Vagina (tissue), 2 donors: ENCODE data around the gene UBR4. TPM values are rescaled to one million over a fixed set of nuclear protein-coding genes. Genes with fewer than 3 reads are reported as not detected.

Source experiments
- DNase-seq, 2 donors: peaks; one replicate each; pipeline ENCODE4 v3.0.0-alpha.2; 2017; ENCODE audit errors: extremely low spot score in 2 of 2
- H3K27ac ChIP-seq: fragments of 200-600 bp; sonication (generic); one replicate; pipeline ENCODE4 v1.5.1; 2019
- H3K27me3 ChIP-seq: fragments of 200-600 bp; sonication (generic); one replicate; pipeline ENCODE4 v1.5.1; 2019
- H3K36me3 ChIP-seq, 2 donors: fragments of 200-600 bp; sonication (generic); one replicate each; pipeline ENCODE4 v1.5.1; 2017 to 2019
- H3K4me1 ChIP-seq: fragments of 200-600 bp; sonication (generic); one replicate; pipeline ENCODE4 v1.5.1; 2019
- H3K4me3 ChIP-seq, 2 donors: fragments of 200-600 bp; sonication (generic); 1 replicate in 1 of 2; 2 replicates in 1 of 2; pipeline ENCODE4 v1.5.1; 2016 to 2019
- H3K9me3 ChIP-seq: fragments of 200-600 bp; sonication (generic); one replicate; pipeline ENCODE4 v1.5.1; 2019
- POLR2A ChIP-seq, 2 donors: fragments of 450-650 bp; IDR thresholded peaks; one replicate each; pipeline ENCODE4 v1.6.1; 2017; ENCODE audit warnings: antibody characterized with exemption in 2 of 2, mild to moderate bottlenecking in 2 of 2, moderate library complexity in 2 of 2
- POLR2AphosphoS5 ChIP-seq, 2 donors: sonication (generic); formaldehyde crosslinking; IDR thresholded peaks; one replicate each; pipeline ENCODE4 v1.9.0; 2017; ENCODE audit warnings: antibody characterized with exemption in 2 of 2, mild to moderate bottlenecking in 2 of 2, low read depth in 1 of 2; ENCODE audit not compliant: insufficient read depth in 1 of 2
- intact Hi-C: fragments of 100-400 bp; cut with DNase I; formaldehyde crosslinking; loops from one replicate; pipeline ENCODE4 v1.15.1; 2023
- total RNA-seq: library from RNA; depleted of rRNA; stranded (reverse); fragments of >200 nt; gene quantifications from one replicate; pipeline ENCODE4 v1.2.3, GENCODE V29; 2016
- TF ChIP-seq, protein P1 (sequence below), 3 experiments: fragments of 450-650 bp in 2 of 3; fragments of 200-600 bp in 1 of 3; sonication (generic) in 1 of 3; IDR thresholded peaks; one replicate each; pipeline ENCODE4 v1.5.1; 2017 to 2019; ENCODE audit warnings: antibody characterized with exemption in 3 of 3, mild to moderate bottlenecking in 2 of 3, moderate library complexity in 2 of 3

The UBR4 gene
- total RNA-seq, 1 donor from 2014 or later, result 157 TPM

DNA sequence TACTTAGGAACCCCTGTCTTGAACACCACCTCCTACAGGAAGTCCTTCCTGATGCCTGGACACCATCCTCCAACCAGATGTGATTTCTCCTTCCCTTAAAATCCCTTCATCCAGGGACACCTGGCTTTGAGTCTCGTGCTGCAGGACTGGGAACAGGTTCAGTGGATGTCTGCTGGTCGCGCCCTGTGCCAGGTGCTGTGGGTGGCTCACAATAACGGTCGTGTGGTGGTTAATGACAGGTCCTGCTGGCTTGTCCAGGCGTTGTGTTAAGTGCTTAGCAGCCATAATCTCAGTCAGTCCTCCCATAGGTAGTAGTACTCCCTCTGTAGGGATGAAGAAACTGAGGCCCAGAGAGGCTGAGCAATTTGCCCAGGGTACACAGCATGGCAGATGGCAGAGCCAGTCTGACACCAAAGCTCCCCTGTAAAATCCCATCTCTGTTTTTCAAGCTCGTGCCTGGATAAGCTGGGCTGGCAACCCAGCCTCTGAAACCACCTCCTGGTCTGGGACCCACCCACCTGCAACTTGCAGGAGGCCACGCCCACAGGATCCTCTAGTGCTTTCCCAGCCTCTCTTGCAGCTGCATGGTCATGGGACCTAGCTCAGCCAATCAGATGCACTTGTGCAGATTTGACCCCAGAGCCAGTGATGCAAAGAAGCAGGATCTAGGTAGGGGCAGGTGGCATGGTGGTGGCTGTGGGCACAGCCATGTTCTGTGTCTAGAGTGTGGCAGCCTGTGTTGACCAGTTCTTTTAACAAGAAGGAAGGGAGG is 147.6 kb downstream of the UBR4 start:
- Histone ChIP-seq H3K27ac (no peak overlapping the region), H3K4me1 (peaks cover 20% of the 10 kb centered on the region), H3K9me3 (no peaks in the 10 kb centered on the region), H3K4me3 (no peak overlapping the region), H3K36me3 (no peaks in the 10 kb centered on the region), H3K27me3 (no peaks in the 10 kb centered on the region)
- TF ChIP-seq, protein P1, sequence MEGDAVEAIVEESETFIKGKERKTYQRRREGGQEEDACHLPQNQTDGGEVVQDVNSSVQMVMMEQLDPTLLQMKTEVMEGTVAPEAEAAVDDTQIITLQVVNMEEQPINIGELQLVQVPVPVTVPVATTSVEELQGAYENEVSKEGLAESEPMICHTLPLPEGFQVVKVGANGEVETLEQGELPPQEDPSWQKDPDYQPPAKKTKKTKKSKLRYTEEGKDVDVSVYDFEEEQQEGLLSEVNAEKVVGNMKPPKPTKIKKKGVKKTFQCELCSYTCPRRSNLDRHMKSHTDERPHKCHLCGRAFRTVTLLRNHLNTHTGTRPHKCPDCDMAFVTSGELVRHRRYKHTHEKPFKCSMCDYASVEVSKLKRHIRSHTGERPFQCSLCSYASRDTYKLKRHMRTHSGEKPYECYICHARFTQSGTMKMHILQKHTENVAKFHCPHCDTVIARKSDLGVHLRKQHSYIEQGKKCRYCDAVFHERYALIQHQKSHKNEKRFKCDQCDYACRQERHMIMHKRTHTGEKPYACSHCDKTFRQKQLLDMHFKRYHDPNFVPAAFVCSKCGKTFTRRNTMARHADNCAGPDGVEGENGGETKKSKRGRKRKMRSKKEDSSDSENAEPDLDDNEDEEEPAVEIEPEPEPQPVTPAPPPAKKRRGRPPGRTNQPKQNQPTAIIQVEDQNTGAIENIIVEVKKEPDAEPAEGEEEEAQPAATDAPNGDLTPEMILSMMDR (IDR thresholded peaks at IDR 0.05), result no peak
- TF ChIP-seq POLR2AphosphoS5 (IDR thresholded peaks at IDR 0.05; ENCODE audit: insufficient read depth in 1 of 2, low read depth in 1 of 2) (no peak), POLR2A (IDR thresholded peaks at IDR 0.05) (no peak)
- no peak for DNase-seq
- intact Hi-C loops, result no loop called here

GRCh38 chr1:19061798-19062197 is 148.3 kb downstream of the UBR4 start:
- Histone ChIP-seq H3K4me3 (no peak overlapping the region), H3K4me1 (peaks cover 20% of the 10 kb centered on the region), H3K27me3 (no peaks in the 10 kb centered on the region), H3K36me3 (no peaks in the 10 kb centered on the region), H3K9me3 (no peaks in the 10 kb centered on the region), H3K27ac (no peak overlapping the region)
- intact Hi-C loops, result no loop called here
- DNase-seq, result no peak
- no peak for TF ChIP-seq POLR2A (IDR thresholded peaks at IDR 0.05)
- TF ChIP-seq POLR2AphosphoS5 (IDR thresholded peaks at IDR 0.05; ENCODE audit: insufficient read depth in 1 of 2, low read depth in 1 of 2), result no peak
- TF ChIP-seq, protein P1 (IDR thresholded peaks at IDR 0.05), result no peak

GRCh38 chr1:19061343-19061742 is 148.7 kb downstream of the UBR4 start:
- Histone ChIP-seq H3K9me3 (no peaks in the 10 kb centered on the region), H3K27me3 (no peaks in the 10 kb centered on the region), H3K4me3 (no peak overlapping the region), H3K27ac (no peak overlapping the region), H3K36me3 (no peaks in the 10 kb centered on the region), H3K4me1 (peaks cover 18% of the 10 kb centered on the region)
- DNase-seq, result no peak
- TF ChIP-seq POLR2AphosphoS5 (IDR thresholded peaks at IDR 0.05; ENCODE audit: insufficient read depth in 1 of 2, low read depth in 1 of 2), result no peak
- TF ChIP-seq, protein P1 (IDR thresholded peaks at IDR 0.05), result no peak
- no peak for TF ChIP-seq POLR2A (IDR thresholded peaks at IDR 0.05)
- intact Hi-C loops, result no loop called here

GRCh38 chr1:19059773-19060172 is 150.3 kb downstream of the UBR4 start:
- H3K4me1 ChIP-seq, result peaks cover 11% of the 10 kb centered on the region
- no peaks in the 10 kb centered on the region for H3K9me3 ChIP-seq
- H3K27me3 ChIP-seq, result no peaks in the 10 kb centered on the region
- no peak overlapping the region for H3K4me3 ChIP-seq
- H3K27ac ChIP-seq, result no peak overlapping the region
- TF ChIP-seq POLR2A (IDR thresholded peaks at IDR 0.05) (no peak), POLR2AphosphoS5 (IDR thresholded peaks at IDR 0.05; ENCODE audit: insufficient read depth in 1 of 2, low read depth in 1 of 2) (no peak)
- H3K36me3 ChIP-seq, result no peaks in the 10 kb centered on the region
- intact Hi-C loops, result no loop called here
- no peak for DNase-seq

DNA sequence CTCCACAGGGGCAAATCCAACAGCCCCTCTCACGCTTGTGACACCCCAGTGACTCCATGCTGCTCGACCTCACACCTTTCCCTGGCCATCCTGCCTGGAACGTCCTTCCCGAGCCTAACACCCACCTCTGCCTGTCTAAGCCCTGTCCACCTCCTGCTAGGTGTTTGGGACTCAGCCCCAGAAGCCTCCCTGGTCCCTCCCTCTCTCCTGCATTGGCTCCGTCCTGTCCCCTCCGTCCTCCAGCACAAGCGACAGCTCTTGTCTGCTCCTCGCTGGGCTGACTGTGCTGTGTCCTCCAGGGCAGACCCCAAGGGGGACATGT is 151.6 kb downstream of the UBR4 start:
- no peaks in the 10 kb centered on the region for H3K27me3 ChIP-seq
- H3K4me1 ChIP-seq, result peaks cover 11% of the 10 kb centered on the region
- no peak overlapping the region for H3K4me3 ChIP-seq
- no peaks in the 10 kb centered on the region for H3K9me3 ChIP-seq
- TF ChIP-seq, protein P1 (IDR thresholded peaks at IDR 0.05), result no peak
- TF ChIP-seq POLR2A (IDR thresholded peaks at IDR 0.05) (no peak), POLR2AphosphoS5 (IDR thresholded peaks at IDR 0.05; ENCODE audit: insufficient read depth in 1 of 2, low read depth in 1 of 2) (no peak)
- H3K27ac ChIP-seq, result no peak overlapping the region
- no peaks in the 10 kb centered on the region for H3K36me3 ChIP-seq
- no peak for DNase-seq
- intact Hi-C loops, result no loop called here
